Measurements from ENCODE around the gene DBNL.
"Not testable (repeated sequence)": the region's sequence is repeated elsewhere in the genome, so short reads cannot be mapped to it uniquely, and the experiment has no call there.

DNA sequence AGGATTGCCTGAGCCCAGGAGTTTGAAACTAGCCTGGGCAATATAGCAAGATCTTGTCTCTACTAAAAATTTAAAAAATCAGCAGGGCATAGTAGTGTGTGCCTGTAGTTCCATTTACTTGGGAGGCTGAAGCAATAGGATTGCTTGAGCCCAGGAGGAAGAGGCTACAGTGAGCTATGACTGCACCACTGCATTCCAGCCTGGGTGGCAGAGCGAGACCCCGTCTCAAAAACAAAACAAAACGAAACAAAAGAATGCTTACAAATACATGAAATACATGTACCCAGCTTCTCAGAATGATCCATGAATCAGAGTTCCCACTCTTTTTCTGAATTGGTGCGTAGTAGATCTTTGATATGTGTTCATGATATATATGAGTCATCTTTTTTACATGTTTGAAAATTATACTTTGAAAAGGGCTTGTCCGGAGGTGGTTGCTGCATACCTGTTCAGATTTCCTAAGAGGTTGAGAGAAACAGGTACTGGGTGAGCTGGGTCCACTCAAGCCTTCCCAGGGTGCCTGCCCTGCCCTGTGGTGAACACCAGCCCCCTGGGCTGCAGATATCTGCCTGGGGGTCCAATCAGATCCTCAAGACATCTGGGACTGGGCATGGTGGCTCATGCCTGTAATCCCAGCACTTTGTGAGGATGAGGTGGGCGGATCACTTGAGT lies 21.6 kb upstream of the DBNL start:
- not testable (repeated sequence) for TF ChIP-seq CTCF (IDR thresholded peaks at IDR 0.05; ENCODE audit: insufficient read depth, low read depth, low read length); EZH2 (IDR thresholded peaks at IDR 0.05; ENCODE audit: insufficient read depth, low read length)

Data from astrocyte (in vitro differentiated cells and primary cell).